Ovary (tissue), 10 donors: Measurements from ENCODE around the gene ROM1. TPM values are rescaled to one million over a fixed set of nuclear protein-coding genes. Genes with fewer than 3 reads are reported as not detected.

Experiments used
- DNase-seq, 5 donors: peaks; one replicate each; pipeline ENCODE4 v3.0.0-alpha.2; 2019 to 2020
- H3K27ac ChIP-seq, 2 donors: fragments of 200-600 bp; one replicate each; pipeline versions ENCODE4 v1.5.1 to v1.8.0; 2019 to 2022
- H3K27me3 ChIP-seq: fragments of 200-600 bp; one replicate; pipeline ENCODE4 v1.8.0; 2022
- H3K36me3 ChIP-seq: fragments of 200-600 bp; sonication (generic); one replicate; pipeline ENCODE4 v1.5.1; 2019
- H3K4me1 ChIP-seq: one replicate; pipeline ENCODE4 v1.8.1; 2013; ENCODE audit warnings: mild to moderate bottlenecking, moderate library complexity; ENCODE audit not compliant: insufficient read depth
- H3K4me3 ChIP-seq: fragments of 200-600 bp; sonication (generic); one replicate; pipeline ENCODE4 v1.5.1; 2017
- H3K9me3 ChIP-seq, 2 donors: fragments of 200-600 bp in 1 of 2; sonication (generic) in 1 of 2; one replicate each; pipeline versions ENCODE4 v1.5.1 to v1.8.1; 2013 to 2019; ENCODE audit warnings: mild to moderate bottlenecking in 1 of 2, moderate library complexity in 1 of 2
- EP300 ChIP-seq: sonication (generic); formaldehyde crosslinking; IDR thresholded peaks from one replicate; pipeline ENCODE4 v1.6.1; 2017; ENCODE audit warnings: antibody characterized with exemption
- POLR2A ChIP-seq: fragments of 450-650 bp; IDR thresholded peaks from one replicate; pipeline ENCODE4 v1.6.1; 2017; ENCODE audit warnings: antibody characterized with exemption, mild to moderate bottlenecking, moderate library complexity
- whole genome bisulfite sequencing, 3 donors: extraction: QIAGEN DNeasy Blood & Tissue Kit in 1 of 3; methylation state at CpG; one replicate each; pipeline versions ENCODE4 v1.1.5 to v1.1.7; 2013 to 2017; 5-methylcytosine and 5-hydroxymethylcytosine counted together
- intact Hi-C, 4 donors: fragments of 100-400 bp; cut with DNase I; formaldehyde crosslinking; loops; one replicate each; pipeline versions ENCODE4 v1.11.0 to v1.15.1; 2022 to 2023
- long read RNA-seq, 3 donors: library from polyadenylated mRNA in 2 of 3; unstranded in 2 of 3; transcript quantifications; one replicate each; pipeline ENCODE4 v2.0.0 and lab custom pipeline, GENCODE V29; 2021 to 2026
- polyA plus RNA-seq, 2 donors: library from polyadenylated mRNA; stranded (reverse); fragments of 200-250 nt in 1 of 2; fragments of 350-450 nt in 1 of 2; fragmentation: Illumina TruSeq in 1 of 2; extraction: RNeasy Lipid Tissue Mini Kit (QIAGEN cat#74804) in 1 of 2; gene quantifications; one replicate each; pipeline ENCODE4 v1.2.3, GENCODE V29; 2013 to 2014
- total RNA-seq, 7 donors: library from RNA; depleted of rRNA in 2 of 7; stranded (reverse); fragments of >200 nt in 2 of 7; fragmentation: NEBNext Ultra II Directional in 3 of 7; extraction: Animal tissue kit (Norgen Biotek cat#: 25700) in 3 of 7; gene quantifications; one replicate each; pipeline versions ENCODE4 v1.1.0 to v1.2.4, GENCODE V29; 2016 to 2023
- TF ChIP-seq, protein P1 (sequence below), 3 donors: fragments of 450-650 bp in 2 of 3; fragments of 200-600 bp in 1 of 3; IDR thresholded peaks; one replicate each; pipeline versions ENCODE4 v1.5.1 to v1.8.0; 2016 to 2022; ENCODE audit warnings: antibody characterized with exemption in 3 of 3, mild to moderate bottlenecking in 1 of 3
- donor health status: DM: no; HTN: no; CAD: no; lungs with moderate emphysema.
- donor health status: DM: no; HTN: no; CAD: no.
- donor health status: Bipolar disorder and iron deficiency.
- donor health status: DM: yes; HTN: yes; CAD: no.
- donor health status: DM: no; HTN: no; CAD: no.
- donor health status: DM: yes; HTN: yes; CAD: no.

ROM1 gene, protein sequence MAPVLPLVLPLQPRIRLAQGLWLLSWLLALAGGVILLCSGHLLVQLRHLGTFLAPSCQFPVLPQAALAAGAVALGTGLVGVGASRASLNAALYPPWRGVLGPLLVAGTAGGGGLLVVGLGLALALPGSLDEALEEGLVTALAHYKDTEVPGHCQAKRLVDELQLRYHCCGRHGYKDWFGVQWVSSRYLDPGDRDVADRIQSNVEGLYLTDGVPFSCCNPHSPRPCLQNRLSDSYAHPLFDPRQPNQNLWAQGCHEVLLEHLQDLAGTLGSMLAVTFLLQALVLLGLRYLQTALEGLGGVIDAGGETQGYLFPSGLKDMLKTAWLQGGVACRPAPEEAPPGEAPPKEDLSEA
- total RNA-seq (10 to 100 TPM in 4 of 7 donors, 1 to 10 TPM in 3; 9.2 to 22.4 (median 10.8) TPM), polyA plus RNA-seq (10 to 100 TPM; 10.4 to 15.9 TPM)
- long read RNA-seq, donor 1, transcript ROM1-201 (3 exons, 1,878 nt), result major isoform, 7 of 9 reads
- long read RNA-seq, donor 1, partial matches to known transcripts, result 0 of 9 reads
- long read RNA-seq, donor 1, other reads (novel, unspliced or antisense), result 0 of 9 reads
- long read RNA-seq, donor 2, result 0 reads
- long read RNA-seq, donor 3, transcript ROM1-201 (3 exons, 1,878 nt), result major isoform, 11 of 27 reads
- long read RNA-seq, donor 3, transcript ROM1-205 (3 exons, 862 nt), result minor isoform, 6 of 27 reads
- long read RNA-seq, donor 3, partial matches to known transcripts, result 1 of 27 reads
- long read RNA-seq, donor 3, other reads (novel, unspliced or antisense), result 7 of 27 reads

DNA sequence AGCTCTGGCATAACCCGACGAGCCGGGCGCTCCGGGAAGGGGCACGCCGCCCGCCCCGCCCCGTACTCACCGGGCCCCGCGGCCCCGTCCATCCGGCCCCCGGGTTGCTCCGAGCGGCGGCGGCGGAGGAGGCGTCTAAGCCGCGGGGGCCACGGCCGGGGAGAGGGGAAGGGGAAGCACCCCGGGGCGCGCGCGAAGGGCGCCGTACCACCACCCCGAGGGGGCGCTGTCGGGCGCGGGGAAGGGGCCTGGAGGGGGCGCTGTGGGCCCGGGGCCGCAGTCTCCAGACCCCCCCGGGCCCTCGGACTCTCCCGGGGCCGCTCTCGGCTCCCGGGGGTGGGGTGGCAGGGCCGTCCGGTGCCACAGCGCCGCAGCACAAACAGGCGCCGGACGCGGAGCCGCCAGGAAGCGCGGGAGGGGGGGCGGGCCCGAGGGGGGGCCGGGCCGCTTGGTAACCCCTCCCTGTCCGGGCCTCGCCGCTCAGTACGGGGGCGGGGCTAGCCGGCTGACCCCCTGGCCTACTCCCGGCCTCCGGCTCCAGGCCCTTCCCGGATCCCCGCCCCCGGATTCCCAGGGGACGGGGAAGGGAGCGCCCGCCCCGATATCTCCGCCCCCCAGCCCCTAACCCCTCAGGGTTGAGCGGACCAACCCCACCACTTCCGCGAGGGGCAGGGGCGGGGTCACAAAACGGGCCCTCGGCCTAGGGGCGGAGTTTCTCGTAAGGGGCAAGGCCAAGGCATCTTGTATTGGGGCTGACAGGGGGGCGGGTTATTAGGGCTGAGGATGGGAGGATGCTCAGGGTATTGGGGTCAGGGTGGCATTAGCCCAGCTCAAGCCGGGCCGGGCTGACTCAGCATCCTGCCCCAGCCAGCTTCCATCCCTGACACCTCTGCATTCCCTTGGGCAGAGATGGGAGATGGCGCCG is at the start of gene ROM1, which contains the start of gene EML3:
Gene ROM1, plus strand, starts transcription at position 892 of the 925 bp plus-strand sequence. Its CDS starts 25 bp downstream, at position 917.
Gene EML3, minus strand, starts transcription at position 410 of the 925 bp plus-strand sequence. Its CDS starts 318 bp downstream, at position 92.
- peak; percentile 21 for TF ChIP-seq EP300
- TF ChIP-seq, protein P1, sequence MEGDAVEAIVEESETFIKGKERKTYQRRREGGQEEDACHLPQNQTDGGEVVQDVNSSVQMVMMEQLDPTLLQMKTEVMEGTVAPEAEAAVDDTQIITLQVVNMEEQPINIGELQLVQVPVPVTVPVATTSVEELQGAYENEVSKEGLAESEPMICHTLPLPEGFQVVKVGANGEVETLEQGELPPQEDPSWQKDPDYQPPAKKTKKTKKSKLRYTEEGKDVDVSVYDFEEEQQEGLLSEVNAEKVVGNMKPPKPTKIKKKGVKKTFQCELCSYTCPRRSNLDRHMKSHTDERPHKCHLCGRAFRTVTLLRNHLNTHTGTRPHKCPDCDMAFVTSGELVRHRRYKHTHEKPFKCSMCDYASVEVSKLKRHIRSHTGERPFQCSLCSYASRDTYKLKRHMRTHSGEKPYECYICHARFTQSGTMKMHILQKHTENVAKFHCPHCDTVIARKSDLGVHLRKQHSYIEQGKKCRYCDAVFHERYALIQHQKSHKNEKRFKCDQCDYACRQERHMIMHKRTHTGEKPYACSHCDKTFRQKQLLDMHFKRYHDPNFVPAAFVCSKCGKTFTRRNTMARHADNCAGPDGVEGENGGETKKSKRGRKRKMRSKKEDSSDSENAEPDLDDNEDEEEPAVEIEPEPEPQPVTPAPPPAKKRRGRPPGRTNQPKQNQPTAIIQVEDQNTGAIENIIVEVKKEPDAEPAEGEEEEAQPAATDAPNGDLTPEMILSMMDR (IDR thresholded peaks at IDR 0.05), result peak; percentile 81 to 95 (median 92)
- no peak for TF ChIP-seq POLR2A
- peaks cover 11% of the 10 kb centered on the region for H3K4me1 ChIP-seq
- no peaks in the 10 kb centered on the region for H3K27me3 ChIP-seq
- H3K27ac ChIP-seq, result peak within 1 kb of the TSS; percentile 91 to 98
- H3K36me3 ChIP-seq, result no peaks in the 10 kb centered on the region
- 2 to 3% (median 2%) methylated on average over 30 to 91 of the region's 91 CpGs for WGBS, 3 donors
- DNase-seq, result peak; percentile 92 to 96 (median 94)
- no peaks in the 10 kb centered on the region for H3K9me3 ChIP-seq
- intact Hi-C loops, result no loop called here
- peak within 1 kb of the TSS; percentile 70 for H3K4me3 ChIP-seq

DNA sequence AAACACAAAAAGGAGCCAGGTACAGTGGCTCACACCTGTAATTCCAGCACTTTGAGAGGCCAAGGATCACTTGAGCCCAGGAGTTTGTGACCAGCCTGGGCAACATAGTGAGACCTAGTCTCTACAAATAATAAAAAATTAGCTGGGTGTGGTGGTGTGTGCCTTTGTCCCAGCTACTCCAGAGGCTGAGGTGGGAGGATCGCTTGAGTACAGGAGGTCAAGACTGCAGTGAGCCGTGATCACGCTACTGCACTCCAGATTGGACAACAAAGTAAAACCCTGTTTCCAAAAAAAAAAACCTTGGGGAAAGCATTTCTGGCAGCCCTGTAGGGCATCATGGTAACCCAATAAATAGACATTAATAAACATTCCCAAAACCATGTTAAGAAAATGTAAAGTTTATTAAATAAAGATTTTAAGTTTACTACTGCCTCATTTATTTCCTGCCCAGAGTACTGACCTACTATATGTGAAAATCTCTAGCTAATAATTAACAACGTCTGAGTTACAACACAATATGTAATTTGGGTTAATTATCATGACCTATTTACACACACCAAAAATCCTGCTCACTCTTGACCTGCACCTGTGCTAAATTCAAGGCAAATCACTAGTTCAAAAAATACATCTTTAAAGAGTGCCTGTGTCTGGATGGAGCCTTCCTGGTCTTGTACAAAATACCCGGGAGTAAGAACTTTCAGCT is 47.8 kb upstream of the ROM1 start:
- DNase-seq, result peak in 2 of 5 donors; percentile 8 to 26
- no peaks in the 10 kb centered on the region for H3K27me3 ChIP-seq
- no peak overlapping the region for H3K4me3 ChIP-seq
- TF ChIP-seq, protein P1 (IDR thresholded peaks at IDR 0.05), result no peak
- intact Hi-C loops, result no loop called here
- H3K4me1 ChIP-seq, result peaks cover 5% of the 10 kb centered on the region
- no peak overlapping the region for H3K27ac ChIP-seq
- WGBS, 3 donors, result 42 to 46% (median 44%) methylated on average over 5 of the region's 5 CpGs
- H3K36me3 ChIP-seq, result no peaks in the 10 kb centered on the region
- no peaks in the 10 kb centered on the region for H3K9me3 ChIP-seq

DNA sequence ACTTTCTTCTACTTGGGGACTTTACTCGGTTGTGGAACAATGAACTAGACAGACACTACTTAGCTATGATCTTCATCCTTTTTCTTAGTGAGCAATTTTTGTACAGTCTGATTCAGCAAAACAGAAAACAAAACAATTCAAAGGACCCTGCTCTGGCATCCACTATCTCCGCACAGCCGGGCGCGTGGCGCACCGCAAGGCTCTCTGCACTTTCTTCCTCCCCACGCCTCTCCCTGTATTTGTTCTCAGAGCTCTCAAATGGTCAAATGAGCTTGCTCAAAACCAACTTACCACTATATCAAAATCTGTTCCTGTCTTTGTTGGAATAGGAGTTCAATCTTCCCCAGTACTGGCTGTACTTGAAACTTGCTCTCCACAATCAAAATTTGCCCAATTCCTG is 46.8 kb upstream of the ROM1 start:
- Histone ChIP-seq H3K36me3 (no peaks in the 10 kb centered on the region), H3K4me3 (no peak overlapping the region), H3K9me3 (no peaks in the 10 kb centered on the region), H3K27me3 (no peaks in the 10 kb centered on the region), H3K4me1 (no peaks in the 10 kb centered on the region), H3K27ac (no peak overlapping the region)
- TF ChIP-seq, protein P1 (IDR thresholded peaks at IDR 0.05), result no peak
- TF ChIP-seq POLR2A, result no peak
- no peak for TF ChIP-seq EP300
- intact Hi-C loops, result no loop called here
- WGBS, 3 donors, result 51 to 66% (median 55%) methylated on average over 8 of the region's 8 CpGs
- peak in 1 of 5 donors; percentile 10 for DNase-seq
